GM19238 (cell line): ENCODE measurements around the gene MAPK12.

Experiments used
- DNase-seq: peaks from one replicate; pipeline ENCODE4 v3.0.0; 2011; ENCODE audit warnings: low spot score; ENCODE audit not compliant: insufficient read length

Gene MAPK12

DNA sequence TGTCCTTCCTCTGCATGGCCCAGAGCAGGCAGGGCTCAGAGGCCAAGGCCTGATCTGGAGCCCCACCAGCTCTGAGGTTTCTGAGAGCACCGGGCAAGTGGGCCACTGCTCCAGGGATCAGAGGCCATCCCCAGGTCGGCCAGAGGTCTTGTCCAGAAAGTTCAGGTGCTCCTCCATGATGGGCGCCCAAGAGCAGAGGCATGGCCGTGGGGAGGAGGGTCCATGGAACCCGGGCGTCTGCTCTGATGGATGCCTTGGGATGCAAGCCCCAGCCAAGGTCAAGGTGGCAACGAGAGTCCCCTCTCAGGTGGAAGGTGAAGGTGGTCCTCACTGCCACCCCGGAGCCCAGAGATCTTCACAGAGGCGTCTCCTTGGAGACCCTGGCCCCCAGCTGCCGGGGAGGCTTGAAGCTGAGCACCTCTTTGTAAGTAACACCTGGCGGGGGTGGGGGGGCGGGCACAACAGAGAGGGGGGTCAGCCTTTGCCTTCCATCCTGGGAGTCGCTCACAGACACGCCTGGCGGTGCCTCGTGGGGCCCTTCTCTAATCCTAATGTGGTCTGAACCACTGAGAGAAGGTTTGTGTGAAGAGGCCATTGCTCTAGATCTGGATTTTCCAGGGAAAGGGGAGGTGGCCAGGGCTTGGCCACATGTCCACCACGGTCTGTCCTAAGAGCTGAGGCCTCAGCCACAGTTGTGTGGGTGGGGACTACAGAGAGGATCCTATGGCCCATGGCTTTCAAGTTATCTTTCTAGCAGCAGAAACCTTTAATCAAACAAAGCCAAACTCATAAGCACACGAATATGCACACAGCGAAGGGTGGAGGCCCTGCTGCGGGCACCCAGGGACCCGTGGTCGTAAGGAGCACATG lies 8.2 kb downstream of the MAPK12 start:
- DNase-seq = no peak

DNA sequence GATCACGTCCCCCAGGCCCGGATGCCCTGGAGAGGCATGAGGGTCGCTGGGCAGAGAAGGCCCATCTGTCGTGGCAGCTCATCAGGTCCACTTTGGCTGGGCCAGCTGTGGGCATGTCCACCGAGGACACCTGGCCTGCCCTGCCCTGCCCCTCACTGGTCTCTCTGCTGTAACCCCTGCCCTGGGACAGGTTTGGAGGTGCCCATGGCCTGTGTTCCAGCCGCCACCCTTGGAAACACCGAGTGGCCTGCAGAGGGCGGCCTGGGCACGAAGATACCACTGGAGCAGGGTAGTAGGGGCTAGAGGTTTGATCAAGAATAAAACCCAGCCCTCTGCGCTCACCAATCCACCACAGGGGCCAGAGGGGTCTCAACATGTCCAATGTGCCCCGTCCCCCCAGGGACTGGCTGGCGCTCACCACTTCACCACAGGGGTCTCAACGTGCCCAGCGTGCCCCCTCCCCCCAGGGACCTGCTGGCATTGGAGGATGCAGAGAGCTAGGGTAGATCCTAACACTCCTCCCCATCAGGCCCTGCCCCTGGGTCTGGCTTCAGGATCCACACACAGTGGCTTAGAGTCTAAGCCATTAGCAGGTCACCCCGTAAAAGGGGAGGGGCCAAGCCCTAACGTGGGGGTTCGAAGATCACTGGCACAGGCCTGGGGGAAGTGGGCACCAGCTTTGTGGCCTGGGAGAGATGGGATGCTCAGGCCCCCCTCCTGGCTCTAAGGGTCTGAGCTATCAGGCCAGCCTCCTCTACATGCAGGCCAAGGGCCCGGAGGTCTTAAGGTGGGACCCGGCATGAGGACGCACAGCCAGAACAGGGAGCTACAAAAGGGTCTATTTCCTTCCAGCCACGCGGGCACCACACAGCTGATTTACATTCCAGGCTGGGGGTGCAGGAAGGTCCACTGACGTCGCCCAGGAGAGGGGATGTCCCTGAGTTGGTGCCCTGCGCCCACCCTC lies 9.1 kb downstream of the MAPK12 start:
- DNase-seq = no peak

DNA sequence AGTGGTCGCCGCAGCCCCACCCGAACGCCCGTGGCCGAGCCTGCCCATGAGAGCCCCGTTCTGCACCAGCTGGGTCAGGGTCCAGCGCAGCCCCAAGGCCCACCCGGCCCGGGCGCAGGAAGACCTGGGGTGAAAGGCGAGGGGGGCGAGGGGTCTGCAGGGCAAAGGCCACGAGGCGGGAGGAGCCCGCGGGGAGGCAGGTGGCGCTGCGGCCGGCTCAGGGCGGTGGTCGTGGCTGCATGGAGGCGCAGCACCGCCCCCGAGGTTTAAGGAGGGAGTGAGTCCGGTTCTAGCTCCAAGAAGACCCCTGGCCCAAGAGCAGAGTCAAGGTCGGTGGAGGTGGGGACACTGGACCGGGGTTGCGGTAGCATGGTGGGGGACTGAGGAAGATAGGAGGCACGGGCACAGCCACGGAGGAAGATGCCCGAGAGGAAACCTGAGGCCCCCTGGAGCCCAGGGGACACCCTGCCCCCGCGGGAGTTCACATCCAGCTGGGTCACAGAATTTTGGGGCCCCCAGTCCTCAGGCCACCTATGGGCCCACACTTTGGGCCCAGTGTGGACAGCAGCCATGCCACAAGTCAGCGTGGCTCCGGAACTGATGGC lies 9.9 kb downstream of the MAPK12 start:
- no peak for DNase-seq

- peak; percentile 92 for DNase-seq
Observed at GRCh38 chr22:50250555-50251476, 10.7 kb downstream of the MAPK12 start, which contains the start of gene HDAC10. Gene HDAC10 (minus strand): TSS chr22:50251265. CDS start chr22:50251032, 233 bp downstream.

- DNase-seq = no peak
Observed at GRCh38 chr22:50250249-50250554, 11.3 kb downstream of the MAPK12 start.

- DNase-seq = no peak
Observed at GRCh38 chr22:50249341-50250248, 11.9 kb downstream of the MAPK12 start.

DNA sequence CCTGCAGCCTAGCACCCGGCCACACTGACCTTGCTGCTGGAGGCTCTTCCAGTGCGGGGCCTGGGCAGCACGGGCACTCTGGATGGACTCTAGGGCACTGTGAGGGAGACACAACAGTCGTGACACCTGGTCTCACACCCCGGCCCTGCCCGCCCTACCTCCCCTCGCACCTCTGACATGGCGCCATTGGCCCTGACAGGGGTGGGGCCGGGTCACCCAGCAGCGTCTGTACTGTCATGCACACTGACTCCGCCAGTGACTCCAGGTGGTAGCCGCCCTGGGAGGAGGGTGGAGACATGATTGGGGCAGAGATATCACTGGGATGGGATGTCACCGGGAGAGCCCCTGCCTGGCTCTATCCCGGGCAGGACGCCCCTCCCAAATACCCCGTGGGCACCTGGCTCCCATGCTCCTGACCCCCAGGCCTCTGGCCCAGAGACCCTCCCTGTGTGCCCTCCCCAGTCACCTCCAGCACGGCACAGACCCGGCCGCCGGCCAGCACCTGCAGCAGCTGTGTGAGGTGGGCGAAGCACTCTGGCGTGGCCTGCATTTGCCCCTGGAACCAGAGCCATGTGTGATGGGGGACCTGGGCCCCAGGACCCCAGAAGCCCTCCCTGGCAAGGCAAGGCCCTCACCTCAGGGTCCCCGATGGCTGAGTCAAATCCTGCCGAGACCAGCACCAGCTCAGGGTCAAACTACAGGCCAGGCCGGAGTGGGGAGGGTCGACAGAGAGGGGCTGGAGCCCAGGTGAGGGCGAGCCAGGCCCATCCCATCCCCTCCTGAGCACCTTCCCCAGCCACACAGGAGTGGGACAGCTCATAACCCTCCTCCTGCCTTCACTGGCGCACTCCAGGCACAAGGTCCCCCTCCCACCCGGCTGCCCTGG lies 13.0 kb downstream of the MAPK12 start:
- DNase-seq = no peak

DNA sequence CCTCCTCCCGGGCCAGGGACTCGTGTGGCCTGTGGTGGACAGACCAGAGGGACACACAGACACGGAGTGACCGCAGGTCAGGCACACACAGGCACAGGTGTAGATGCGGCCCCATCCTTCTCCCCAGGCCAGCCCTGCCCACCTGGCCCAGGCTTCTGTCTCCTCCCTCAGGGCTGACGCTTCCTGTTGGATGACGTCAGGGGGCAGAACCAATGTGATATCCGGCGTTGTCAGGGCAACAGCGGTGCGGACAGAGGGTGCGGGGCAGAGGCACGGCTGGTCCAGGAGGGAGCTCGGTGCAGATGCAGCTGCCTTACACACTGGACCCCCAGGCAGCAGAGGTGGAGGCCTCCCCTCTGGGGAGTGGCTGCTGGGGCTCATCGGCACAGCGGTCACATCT lies 13.7 kb downstream of the MAPK12 start:
- no peak for DNase-seq

DNA sequence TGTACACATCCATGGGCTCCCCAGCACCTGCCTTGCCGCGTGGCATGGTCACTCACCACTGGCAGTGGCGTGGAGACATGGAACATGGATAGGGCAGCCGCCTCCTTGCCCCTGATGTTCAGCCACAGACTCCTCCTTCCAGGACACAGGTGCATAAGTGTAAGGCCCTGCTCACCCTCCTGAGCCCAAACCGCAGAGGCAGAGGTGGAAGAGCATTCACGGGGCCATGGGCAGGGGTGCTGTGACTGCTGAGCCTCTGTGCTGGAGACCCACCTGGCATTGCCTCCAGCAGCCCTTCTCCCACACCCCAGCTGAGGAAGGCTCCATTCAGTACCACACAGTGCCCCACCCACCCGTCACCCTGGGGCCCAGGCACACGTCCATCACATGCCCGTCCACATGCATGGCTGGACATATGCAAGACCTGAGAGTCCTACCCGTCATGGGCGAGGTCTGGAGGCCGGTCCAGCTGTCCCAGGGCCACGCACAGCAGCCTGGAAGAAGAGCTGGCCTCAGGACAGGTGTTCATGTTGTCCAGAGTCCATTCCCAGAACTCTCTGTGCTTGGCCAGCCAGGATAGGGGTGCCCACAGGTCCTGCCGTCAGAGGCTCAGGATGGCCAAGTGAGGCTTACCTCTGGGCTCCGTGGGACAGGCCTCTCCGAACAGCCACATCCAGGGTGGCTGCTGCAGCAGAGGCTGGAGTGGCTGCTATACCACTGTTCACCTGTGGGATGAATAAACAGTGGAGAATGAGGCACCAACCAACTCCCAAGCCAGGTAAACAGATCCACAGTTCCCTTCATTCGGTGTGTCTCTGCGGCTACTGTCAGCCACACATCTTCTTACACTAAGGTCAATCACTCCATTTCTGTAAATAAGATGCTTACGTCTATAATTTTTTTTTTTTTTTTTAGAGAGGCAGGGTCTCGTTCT lies 15.0 kb downstream of the MAPK12 start:
- no peak for DNase-seq

GRCh38 chr22:50245214-50246072 lies 16.0 kb downstream of the MAPK12 start:
- DNase-seq = no peak

DNA sequence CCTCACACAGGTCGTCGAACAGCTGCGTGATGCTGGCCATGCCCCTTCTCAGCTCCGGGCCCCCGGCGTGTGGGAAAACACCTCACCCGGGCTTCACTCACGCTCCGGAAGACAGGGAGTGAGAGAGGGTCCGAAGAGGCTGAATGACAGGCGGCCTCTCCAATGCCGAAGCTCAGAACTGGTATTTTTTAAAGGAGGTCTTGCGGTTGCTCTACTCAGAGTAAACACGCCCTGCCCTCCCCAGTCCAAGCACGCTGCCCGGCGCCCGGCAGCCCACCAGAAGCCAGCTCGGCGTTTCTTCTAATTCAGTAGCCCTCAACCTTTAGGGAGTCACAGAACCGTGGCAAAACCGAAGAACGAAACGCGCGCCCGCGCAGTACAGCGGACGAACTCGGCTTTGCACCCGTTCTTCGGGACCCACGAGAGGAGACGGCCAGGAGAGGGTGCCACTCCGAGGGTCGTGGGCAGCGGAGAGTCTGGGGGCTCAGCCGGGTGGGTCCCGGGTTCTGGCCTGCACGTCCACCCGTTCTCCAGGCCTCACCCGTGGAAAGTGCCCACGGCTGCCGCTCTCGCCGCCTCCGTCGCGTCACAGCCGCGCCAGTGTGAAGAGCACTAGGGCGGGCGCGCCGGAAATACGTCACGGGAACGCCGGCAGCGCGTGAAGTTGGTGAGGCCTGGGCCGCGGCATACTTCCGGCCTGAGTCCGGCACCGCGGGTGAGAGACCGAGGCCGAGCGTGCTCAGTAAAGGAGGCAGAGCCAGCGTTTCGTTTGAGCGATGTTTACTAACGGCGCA lies 16.9 kb downstream of the MAPK12 start, which contains the start of gene TUBGCP6:
Gene TUBGCP6 (minus strand): TSS at position 604 of the 794 bp plus-strand sequence. CDS start 564 bp downstream, at position 40.
- DNase-seq = peak; percentile 93

DNA sequence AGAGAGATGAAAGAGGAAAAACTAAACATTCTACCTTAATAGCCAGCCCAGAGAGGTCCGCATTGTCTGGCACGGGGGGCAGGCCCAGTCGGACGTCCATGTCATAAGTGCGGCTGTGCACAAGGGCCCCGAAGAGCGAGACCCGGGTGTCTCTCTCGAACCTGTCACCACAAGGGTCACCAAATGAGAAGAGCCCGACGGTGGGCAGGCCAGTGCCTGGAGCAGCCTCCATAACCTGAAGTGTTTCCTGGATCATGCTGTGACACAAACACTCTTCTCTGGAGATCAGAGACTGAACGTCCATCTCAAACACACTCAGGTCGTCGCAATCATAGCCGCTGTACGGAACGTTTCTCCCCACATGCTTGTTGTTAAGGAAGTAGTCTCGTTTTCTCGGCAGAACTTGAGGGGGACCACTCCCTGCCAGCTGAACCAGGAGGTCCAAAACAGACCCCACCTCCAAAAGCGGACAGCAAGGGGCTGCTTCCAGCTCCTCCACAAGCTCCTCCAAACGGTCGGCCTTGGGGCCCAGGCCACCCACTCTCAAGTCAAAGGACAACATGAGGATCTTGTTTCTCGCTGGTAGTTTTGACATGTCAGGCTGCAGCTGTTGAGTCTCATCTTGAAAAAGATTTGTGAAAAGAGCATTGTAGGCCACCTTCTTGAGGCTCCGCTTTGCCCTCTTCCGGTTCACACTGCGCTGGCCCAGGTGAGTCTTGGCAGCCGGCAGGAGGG lies 17.6 kb downstream of the MAPK12 start:
- no peak for DNase-seq

DNA sequence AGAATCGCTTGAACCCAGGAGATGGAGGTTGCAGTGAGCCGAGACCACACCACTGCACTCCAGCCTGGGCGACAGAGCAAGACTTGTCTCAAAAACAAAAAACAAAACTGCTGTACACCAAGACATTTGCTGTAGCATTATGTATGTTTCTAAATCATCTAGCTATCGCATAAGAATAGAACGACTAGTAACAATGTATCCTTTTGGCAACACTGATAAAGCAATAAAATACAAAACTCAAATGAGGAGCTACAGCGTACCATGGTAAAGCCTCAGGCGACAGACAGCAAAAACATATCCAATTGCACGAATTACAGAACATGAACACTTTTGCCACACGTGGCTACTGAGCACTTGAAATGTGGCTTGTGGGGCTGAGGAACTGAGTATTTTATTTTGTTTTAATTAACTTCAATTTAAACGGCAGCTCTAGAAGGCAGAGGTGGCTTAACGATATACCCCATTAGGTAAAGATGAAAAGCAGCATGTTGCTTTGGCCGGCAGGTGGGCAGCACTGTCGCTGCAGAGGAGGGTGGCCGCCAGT lies 19.0 kb downstream of the MAPK12 start:
- no peak for DNase-seq

GRCh38 chr22:50238755-50239154 lies 22.7 kb downstream of the MAPK12 start:
- DNase-seq = no peak
